PC-9 (cell line): ENCODE results near the gene FIGNL2.

Experiments used
- EZH2 ChIP-seq: fragments of 200-600 bp; sonication (generic); IDR thresholded peaks from 2 replicates; pipeline ENCODE4 v1.8.0; 2017; ENCODE audit warnings: antibody characterized with exemption, low read depth
- TF ChIP-seq, protein P1 (sequence below): fragments of 200-600 bp; sonication (generic); conservative IDR thresholded peaks from 2 replicates; pipeline ENCODE4 v1.6.1; 2017; ENCODE audit warnings: mixed run types, antibody characterized with exemption, mild to moderate bottlenecking, moderate library complexity

DNA sequence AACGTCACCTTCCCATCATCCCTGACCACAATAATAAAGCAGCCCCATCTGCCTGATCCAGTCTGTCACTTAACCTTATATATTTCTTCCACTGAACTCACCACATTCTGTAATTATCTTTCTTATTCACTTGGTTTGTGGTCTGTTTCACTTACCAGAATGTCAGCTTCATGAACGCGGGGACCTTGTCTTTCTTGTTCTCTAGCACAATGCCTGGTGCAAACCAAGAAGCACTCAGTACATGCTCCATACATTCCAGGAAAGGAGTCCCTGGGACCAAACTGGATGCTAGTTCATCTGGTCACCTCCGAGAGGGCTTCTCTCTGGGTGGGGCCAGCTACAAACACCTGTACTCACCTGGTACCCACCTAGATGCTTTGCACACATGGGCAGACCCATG is 22.0 kb upstream of the FIGNL2 start:
- TF ChIP-seq, protein P1, sequence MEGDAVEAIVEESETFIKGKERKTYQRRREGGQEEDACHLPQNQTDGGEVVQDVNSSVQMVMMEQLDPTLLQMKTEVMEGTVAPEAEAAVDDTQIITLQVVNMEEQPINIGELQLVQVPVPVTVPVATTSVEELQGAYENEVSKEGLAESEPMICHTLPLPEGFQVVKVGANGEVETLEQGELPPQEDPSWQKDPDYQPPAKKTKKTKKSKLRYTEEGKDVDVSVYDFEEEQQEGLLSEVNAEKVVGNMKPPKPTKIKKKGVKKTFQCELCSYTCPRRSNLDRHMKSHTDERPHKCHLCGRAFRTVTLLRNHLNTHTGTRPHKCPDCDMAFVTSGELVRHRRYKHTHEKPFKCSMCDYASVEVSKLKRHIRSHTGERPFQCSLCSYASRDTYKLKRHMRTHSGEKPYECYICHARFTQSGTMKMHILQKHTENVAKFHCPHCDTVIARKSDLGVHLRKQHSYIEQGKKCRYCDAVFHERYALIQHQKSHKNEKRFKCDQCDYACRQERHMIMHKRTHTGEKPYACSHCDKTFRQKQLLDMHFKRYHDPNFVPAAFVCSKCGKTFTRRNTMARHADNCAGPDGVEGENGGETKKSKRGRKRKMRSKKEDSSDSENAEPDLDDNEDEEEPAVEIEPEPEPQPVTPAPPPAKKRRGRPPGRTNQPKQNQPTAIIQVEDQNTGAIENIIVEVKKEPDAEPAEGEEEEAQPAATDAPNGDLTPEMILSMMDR: no peak
- no peak for TF ChIP-seq EZH2
